GM12878 (cell line): Measurements from ENCODE around the gene KPNA1.

Source experiments
- EED ChIP-seq: sonication (generic); IDR thresholded peaks from 2 replicates; pipeline ENCODE4 v1.6.1; 2016; ENCODE audit warnings: antibody characterized with exemption, low read depth
- EZH2 ChIP-seq: IDR thresholded peaks from 2 replicates; pipeline ENCODE4 v1.6.1; 2012; ENCODE audit warnings: low read depth, mild to moderate bottlenecking, control low read depth, inconsistent platforms, low read length, borderline replicate concordance; ENCODE audit not compliant: control insufficient read depth
- POLR2A ChIP-seq: IDR thresholded peaks from 2 replicates; pipeline ENCODE4 v1.6.1; 2011; ENCODE audit warnings: low read depth, mild to moderate bottlenecking, low read length
- SREBF2 ChIP-seq: IDR thresholded peaks from 2 replicates; pipeline ENCODE4 v1.6.1; 2012; ENCODE audit warnings: mild to moderate bottlenecking, low read length
- TCF3 ChIP-seq: IDR thresholded peaks from 2 replicates; pipeline ENCODE4 v1.6.1; 2012; ENCODE audit warnings: low read depth, mild to moderate bottlenecking, low read length, borderline replicate concordance; ENCODE audit not compliant: insufficient read depth

GRCh38 chr3:122461806-122462205, 52.9 kb downstream of the KPNA1 start:
- no peak for TF ChIP-seq SREBF2
- no peak for TF ChIP-seq TCF3
- TF ChIP-seq EED: no peak
- no peak for TF ChIP-seq POLR2A
- TF ChIP-seq EZH2: no peak
